ENCODE measurements around the gene NDUFV2. TPM values are rescaled to one million over a fixed set of nuclear protein-coding genes. Genes with fewer than 3 reads are reported as not detected.

The NDUFV2 gene
- polyA plus RNA-seq, 1 donor from 2014 or later, result 144 TPM

GRCh38 chr18:9117980-9118841, 15.7 kb downstream of the NDUFV2 start:
- H3K4me3 Mint-ChIP-seq, result peak overlapping the region; percentile 55 to 91 (median 84)
- peak overlapping the region; percentile 94 to 98 (median 97) for H3K27ac Mint-ChIP-seq
- H3K27me3 Mint-ChIP-seq, result no peaks in the 10 kb centered on the region
- no peaks in the 10 kb centered on the region for H3K9me3 Mint-ChIP-seq
- peaks cover 37 to 60% (median 52%) of the 10 kb centered on the region in 3 donors for H3K4me1 Mint-ChIP-seq
- H3K36me3 Mint-ChIP-seq, result no peaks in the 10 kb centered on the region

DNA sequence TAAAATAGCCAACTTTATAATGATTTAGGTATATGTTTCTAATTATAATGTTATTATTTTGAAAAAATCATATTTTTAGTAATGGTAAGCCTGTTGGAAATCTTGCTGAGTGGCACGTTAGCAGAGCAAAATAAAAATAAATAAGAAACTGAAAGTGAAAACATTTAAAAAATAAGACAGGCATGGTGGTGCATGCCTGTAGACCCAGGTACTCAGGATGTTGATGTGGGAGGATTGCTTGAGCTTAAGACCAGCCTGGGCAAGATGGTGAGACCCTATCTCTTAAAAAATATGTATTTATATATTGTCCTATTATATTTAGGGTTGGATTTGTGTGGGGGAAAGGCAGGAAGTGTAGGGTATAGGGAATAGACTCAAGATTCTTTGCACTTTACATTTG, 18.3 kb downstream of the NDUFV2 start:
- Mint-ChIP-seq H3K27ac (peak overlapping the region; percentile 19 to 76 (median 45)), H3K4me1 (peaks cover 30 to 55% (median 42%) of the 10 kb centered on the region in 3 donors), H3K36me3 (peaks cover 4% of the 10 kb centered on the region), H3K27me3 (no peaks in the 10 kb centered on the region), H3K4me3 (peak overlapping the region in 1 of 4 donors; percentile 52), H3K9me3 (no peaks in the 10 kb centered on the region)

GRCh38 chr18:9123520-9123919, 21.0 kb downstream of the NDUFV2 start:
- H3K27me3 Mint-ChIP-seq, result no peaks in the 10 kb centered on the region
- H3K9me3 Mint-ChIP-seq, result no peaks in the 10 kb centered on the region
- H3K36me3 Mint-ChIP-seq, result peaks cover 4% of the 10 kb centered on the region
- peaks cover 16 to 34% (median 25%) of the 10 kb centered on the region in 3 donors for H3K4me1 Mint-ChIP-seq
- H3K27ac Mint-ChIP-seq, result no peak overlapping the region
- H3K4me3 Mint-ChIP-seq, result no peak overlapping the region

- no peaks in the 10 kb centered on the region for H3K9me3 Mint-ChIP-seq
- no peak overlapping the region for H3K4me3 Mint-ChIP-seq
- no peaks in the 10 kb centered on the region for H3K27me3 Mint-ChIP-seq
- peaks cover 9 to 24% (median 18%) of the 10 kb centered on the region in 3 donors for H3K4me1 Mint-ChIP-seq
- H3K36me3 Mint-ChIP-seq, result peaks cover 8% of the 10 kb centered on the region
- no peak overlapping the region for H3K27ac Mint-ChIP-seq
These were observed 22.3 kb downstream of the NDUFV2 start for GRCh38 chr18:9124824-9125223.

DNA sequence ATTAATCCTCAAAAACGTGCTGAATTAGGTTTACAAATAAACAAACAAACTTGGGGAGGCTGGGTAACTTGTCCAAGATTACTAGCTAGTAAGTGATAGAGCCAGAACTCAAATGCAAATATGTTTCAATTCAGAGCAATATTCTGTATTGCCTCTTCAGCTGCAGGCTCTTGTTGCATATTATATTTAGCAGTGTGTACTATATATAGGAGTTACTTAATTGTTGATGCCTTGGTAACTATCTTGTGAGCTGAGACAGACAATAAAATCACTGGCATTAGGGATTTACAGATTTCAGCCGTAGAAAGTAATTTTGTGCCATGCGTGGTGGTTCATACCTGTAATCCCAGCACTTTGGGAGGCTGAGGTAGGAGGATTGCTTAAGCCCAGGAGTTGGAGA, 23.8 kb downstream of the NDUFV2 start:
- H3K36me3 Mint-ChIP-seq, result peaks cover 8% of the 10 kb centered on the region
- H3K9me3 Mint-ChIP-seq, result no peaks in the 10 kb centered on the region
- no peaks in the 10 kb centered on the region for H3K27me3 Mint-ChIP-seq
- H3K4me3 Mint-ChIP-seq, result no peak overlapping the region
- peak overlapping the region in 1 of 3 donors; percentile 47 for H3K27ac Mint-ChIP-seq
- peaks cover 4 to 14% (median 11%) of the 10 kb centered on the region in 3 donors for H3K4me1 Mint-ChIP-seq

- peak overlapping the region in 1 of 3 donors; percentile 41 for H3K27ac Mint-ChIP-seq
- H3K4me1 Mint-ChIP-seq, result peaks cover 8 to 19% (median 18%) of the 10 kb centered on the region in 3 donors
- no peak overlapping the region for H3K4me3 Mint-ChIP-seq
- H3K27me3 Mint-ChIP-seq, result no peaks in the 10 kb centered on the region
- H3K9me3 Mint-ChIP-seq, result no peaks in the 10 kb centered on the region
- H3K36me3 Mint-ChIP-seq, result peaks cover 4% of the 10 kb centered on the region
These were observed 27.7 kb downstream of the NDUFV2 start for GRCh38 chr18:9130195-9130594.

DNA sequence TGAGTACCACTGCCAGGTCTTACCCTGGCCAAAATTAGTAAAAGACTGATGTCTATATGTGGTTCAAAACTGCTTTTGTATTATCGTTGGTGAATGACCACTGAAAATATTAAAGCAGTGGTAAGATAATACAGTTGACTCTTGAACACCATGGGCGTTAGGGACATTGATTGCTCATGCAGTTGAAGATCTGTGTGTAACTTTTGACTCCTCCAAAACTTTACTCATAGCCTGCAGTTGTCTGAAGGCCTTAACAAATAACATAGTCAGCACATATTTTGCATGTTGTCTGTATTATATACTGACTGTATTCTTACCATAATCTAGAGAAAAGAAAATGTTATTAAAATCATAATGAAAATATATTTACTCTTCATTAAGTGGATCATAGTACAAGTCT, 28.3 kb downstream of the NDUFV2 start:
- H3K4me3 Mint-ChIP-seq, result no peak overlapping the region
- H3K27me3 Mint-ChIP-seq, result no peaks in the 10 kb centered on the region
- H3K4me1 Mint-ChIP-seq, result peaks cover 14 to 22% (median 17%) of the 10 kb centered on the region in 3 donors
- no peaks in the 10 kb centered on the region for H3K9me3 Mint-ChIP-seq
- H3K27ac Mint-ChIP-seq, result peak overlapping the region in 1 of 3 donors; percentile 13
- peaks cover 4% of the 10 kb centered on the region for H3K36me3 Mint-ChIP-seq

- Mint-ChIP-seq H3K36me3 (peaks cover 4% of the 10 kb centered on the region), H3K27ac (peak overlapping the region; percentile 33 to 63 (median 57))
These were observed 30.1 kb downstream of the NDUFV2 start for GRCh38 chr18:9132628-9133027.

DNA sequence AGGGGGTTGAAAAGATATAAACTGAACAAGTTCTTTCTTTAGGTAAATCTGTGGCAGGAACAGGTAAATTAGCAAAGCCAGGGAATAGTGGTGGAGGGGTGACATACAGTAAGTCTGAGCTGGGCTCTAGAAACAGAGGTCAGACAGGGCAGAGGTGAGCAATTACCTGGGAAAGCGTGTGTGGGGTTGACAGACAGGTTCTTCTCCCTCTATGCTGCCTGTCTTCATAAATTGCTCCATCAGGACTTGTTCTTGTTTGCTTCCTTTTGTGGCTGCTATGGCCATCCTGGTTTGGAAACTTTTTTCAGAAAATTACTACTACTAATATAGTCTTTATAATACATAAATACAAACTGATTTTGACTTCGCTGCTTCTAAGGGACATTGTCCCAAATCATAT, 30.7 kb downstream of the NDUFV2 start:
- Mint-ChIP-seq H3K9me3 (no peaks in the 10 kb centered on the region), H3K27ac (peak overlapping the region; percentile 33 to 63 (median 57)), H3K4me3 (peak overlapping the region in 1 of 4 donors; percentile 46), H3K4me1 (peaks cover 17 to 22% (median 21%) of the 10 kb centered on the region in 3 donors), H3K27me3 (no peaks in the 10 kb centered on the region), H3K36me3 (peaks cover 4% of the 10 kb centered on the region)

More at GRCh38 chr18:9132628-9133027, 30.1 kb downstream of the NDUFV2 start:
- peak overlapping the region in 1 of 4 donors; percentile 46 for H3K4me3 Mint-ChIP-seq
- H3K9me3 Mint-ChIP-seq, result no peaks in the 10 kb centered on the region
- no peaks in the 10 kb centered on the region for H3K27me3 Mint-ChIP-seq
- peaks cover 17 to 24% (median 21%) of the 10 kb centered on the region in 3 donors for H3K4me1 Mint-ChIP-seq

GRCh38 chr18:9135081-9135911, 32.8 kb downstream of the NDUFV2 start:
- Mint-ChIP-seq H3K4me1 (peaks cover 30 to 38% (median 33%) of the 10 kb centered on the region in 3 donors), H3K36me3 (no peaks in the 10 kb centered on the region), H3K9me3 (no peaks in the 10 kb centered on the region), H3K27me3 (no peaks in the 10 kb centered on the region), H3K4me3 (peak overlapping the region; percentile 94 to 99 (median 98)), H3K27ac (peak overlapping the region; percentile 99)

DNA sequence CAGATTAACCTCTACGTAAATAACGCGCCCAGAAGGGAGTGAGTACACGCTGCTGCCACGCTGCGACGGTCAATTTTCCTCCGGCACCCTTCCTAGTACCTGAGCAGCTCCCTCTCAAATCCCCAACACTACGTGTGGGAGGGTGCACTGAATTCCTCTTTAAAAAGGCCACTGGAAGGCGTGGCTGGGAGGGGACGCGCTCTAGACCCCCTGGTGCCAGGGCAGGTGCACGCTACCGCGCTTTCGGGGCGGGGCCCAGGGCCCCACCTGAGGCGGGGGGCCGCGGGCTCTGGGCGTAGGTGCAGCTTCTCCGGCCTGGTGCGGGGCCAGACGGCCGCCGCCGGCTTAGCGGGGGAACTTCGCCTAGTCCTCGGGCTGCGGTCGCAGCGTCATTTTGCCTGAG, 33.4 kb downstream of the NDUFV2 start:
- Mint-ChIP-seq H3K27ac (peak overlapping the region; percentile 99), H3K4me3 (peak overlapping the region; percentile 94 to 99 (median 98)), H3K27me3 (no peaks in the 10 kb centered on the region), H3K4me1 (peaks cover 36 to 44% (median 40%) of the 10 kb centered on the region in 3 donors), H3K9me3 (no peaks in the 10 kb centered on the region), H3K36me3 (no peaks in the 10 kb centered on the region)

- H3K27me3 Mint-ChIP-seq, result no peaks in the 10 kb centered on the region
- peak within 1 kb of the TSS; percentile 99 for H3K27ac Mint-ChIP-seq
- H3K36me3 Mint-ChIP-seq, result no peaks in the 10 kb centered on the region
- peak within 1 kb of the TSS; percentile 96 to 99 (median 98) for H3K4me3 Mint-ChIP-seq
- no peaks in the 10 kb centered on the region for H3K9me3 Mint-ChIP-seq
- peaks cover 42 to 49% (median 45%) of the 10 kb centered on the region in 3 donors for H3K4me1 Mint-ChIP-seq
These were observed 34.0 kb downstream of the NDUFV2 start, which contains the start of gene ANKRD12 for GRCh38 chr18:9136315-9137155. Gene ANKRD12 (plus strand): TSS chr18:9136781. CDS start chr18:9182433, 45,652 bp downstream.

- Mint-ChIP-seq H3K4me3 (peak overlapping the region; percentile 96 to 99 (median 98)), H3K36me3 (no peaks in the 10 kb centered on the region), H3K9me3 (no peaks in the 10 kb centered on the region), H3K4me1 (peaks cover 49 to 55% (median 50%) of the 10 kb centered on the region in 3 donors), H3K27ac (peak overlapping the region; percentile 98 to 99 (median 99)), H3K27me3 (no peaks in the 10 kb centered on the region)
These were observed 34.9 kb downstream of the NDUFV2 start for GRCh38 chr18:9137168-9138066.

Measured in IgD-negative memory B cell (primary cell).